GM19467 (cell line): ENCODE measurements around the gene PIWIL1.

Experiments
- ATAC-seq: cut with Tn5 transposase; IDR thresholded peaks from one replicate; pipeline ENCODE4 v1.9.1; 2021; ENCODE audit warnings: mild to moderate bottlenecking, moderate library complexity; ENCODE audit not compliant: unreplicated experiment

Gene PIWIL1

GRCh38 chr12:130369816-130370215 lies 32.1 kb downstream of the PIWIL1 start:
- ATAC-seq = no peak

GRCh38 chr12:130371296-130371695 lies 33.6 kb downstream of the PIWIL1 start:
- ATAC-seq = no peak

GRCh38 chr12:130372936-130373335 lies 35.2 kb downstream of the PIWIL1 start:
- ATAC-seq = no peak

- ATAC-seq = no peak
These were observed 36.4 kb downstream of the PIWIL1 start for GRCh38 chr12:130374083-130374482.

- ATAC-seq = no peak
These were observed 37.9 kb downstream of the PIWIL1 start for GRCh38 chr12:130375296-130376287.

GRCh38 chr12:130382818-130383217 lies 45.1 kb downstream of the PIWIL1 start:
- ATAC-seq = no peak

- ATAC-seq = no peak
These were observed 46.5 kb downstream of the PIWIL1 start for GRCh38 chr12:130384234-130384633.

- no peak for ATAC-seq
These were observed 47.5 kb downstream of the PIWIL1 start for GRCh38 chr12:130385193-130385592.

GRCh38 chr12:130391186-130391585 lies 53.5 kb downstream of the PIWIL1 start:
- no peak for ATAC-seq

- no peak for ATAC-seq
These were observed 57.2 kb downstream of the PIWIL1 start for GRCh38 chr12:130394906-130395305.

GRCh38 chr12:130396667-130397066 lies 59.0 kb downstream of the PIWIL1 start:
- no peak for ATAC-seq

- ATAC-seq = no peak
These were observed 60.6 kb downstream of the PIWIL1 start for GRCh38 chr12:130398100-130398848.

GRCh38 chr12:130401703-130402102 lies 64.0 kb downstream of the PIWIL1 start:
- no peak for ATAC-seq

- no peak for ATAC-seq
These were observed 67.6 kb downstream of the PIWIL1 start for GRCh38 chr12:130405332-130405731.

- no peak for ATAC-seq
These were observed 74.7 kb downstream of the PIWIL1 start for GRCh38 chr12:130412384-130412783.

- no peak for ATAC-seq
These were observed 76.2 kb downstream of the PIWIL1 start for GRCh38 chr12:130413909-130414308.

- no peak for ATAC-seq
These were observed 76.7 kb downstream of the PIWIL1 start for GRCh38 chr12:130414381-130414780.

- no peak for ATAC-seq
These were observed 80.6 kb downstream of the PIWIL1 start for GRCh38 chr12:130418251-130418650.

GRCh38 chr12:130419116-130419515 lies 81.4 kb downstream of the PIWIL1 start:
- no peak for ATAC-seq

GRCh38 chr12:130420071-130420470 lies 82.4 kb downstream of the PIWIL1 start:
- ATAC-seq = no peak

- ATAC-seq = no peak
These were observed 84.2 kb downstream of the PIWIL1 start for GRCh38 chr12:130421896-130422295.
